Activated CD4-positive, alpha-beta T cell treated with anti-CD3 and anti-CD28 coated beads, Interleukin-2, amount 10 ng/mL, durations not matched to agents 7 days and 5 days (primary cell): Measurements from ENCODE around the gene POLR3H. TPM values are rescaled to one million over a fixed set of nuclear protein-coding genes. Genes with fewer than 3 reads are reported as not detected.
"Not testable (repeated sequence)": the region's sequence is repeated elsewhere in the genome, so short reads cannot be mapped to it uniquely, and the experiment has no call there.

Experiments
- CTCF ChIA-PET: fragments of 350-600 bp; sonication (Branson Sonifier 250); formaldehyde crosslinking; loops from one replicate; lab custom pipeline; 2021; ENCODE audit warnings: antibody characterized with exemption; lab: Charles Lee
- POLR2A ChIA-PET: fragments of 350-600 bp; sonication (Branson Sonifier 250); formaldehyde crosslinking; loops from one replicate; lab custom pipeline; 2021; ENCODE audit warnings: antibody characterized with exemption; lab: Charles Lee
- DNase-seq: peaks from one replicate; pipeline ENCODE4 v3.0.0-alpha.2; 2020
- H3K27ac Mint-ChIP-seq: one replicate; pipeline ENCODE4 v1.8.0; 2021; ENCODE audit warnings: mild to moderate bottlenecking, moderate library complexity, mixed read lengths
- H3K27me3 Mint-ChIP-seq: one replicate; pipeline ENCODE4 v1.8.0; 2021; ENCODE audit warnings: mixed read lengths
- H3K36me3 Mint-ChIP-seq: one replicate; pipeline ENCODE4 v1.8.0; 2021; ENCODE audit warnings: low read depth, mixed read lengths
- H3K4me1 Mint-ChIP-seq: one replicate; pipeline ENCODE4 v1.8.0; 2021; ENCODE audit warnings: mixed read lengths
- H3K4me3 Mint-ChIP-seq: one replicate; pipeline ENCODE4 v1.8.0; 2021; ENCODE audit warnings: mild to moderate bottlenecking, moderate library complexity, mixed read lengths
- H3K9me3 Mint-ChIP-seq: one replicate; pipeline ENCODE4 v1.8.0; 2021; ENCODE audit warnings: mixed read lengths
- total RNA-seq, 2 experiments: library from RNA; stranded (reverse); gene quantifications; one replicate each; pipeline ENCODE4 v1.2.3, GENCODE V29; 2021

The POLR3H gene
- 10 to 100 TPM; 29.1 to 30.1 TPM for total RNA-seq

DNA sequence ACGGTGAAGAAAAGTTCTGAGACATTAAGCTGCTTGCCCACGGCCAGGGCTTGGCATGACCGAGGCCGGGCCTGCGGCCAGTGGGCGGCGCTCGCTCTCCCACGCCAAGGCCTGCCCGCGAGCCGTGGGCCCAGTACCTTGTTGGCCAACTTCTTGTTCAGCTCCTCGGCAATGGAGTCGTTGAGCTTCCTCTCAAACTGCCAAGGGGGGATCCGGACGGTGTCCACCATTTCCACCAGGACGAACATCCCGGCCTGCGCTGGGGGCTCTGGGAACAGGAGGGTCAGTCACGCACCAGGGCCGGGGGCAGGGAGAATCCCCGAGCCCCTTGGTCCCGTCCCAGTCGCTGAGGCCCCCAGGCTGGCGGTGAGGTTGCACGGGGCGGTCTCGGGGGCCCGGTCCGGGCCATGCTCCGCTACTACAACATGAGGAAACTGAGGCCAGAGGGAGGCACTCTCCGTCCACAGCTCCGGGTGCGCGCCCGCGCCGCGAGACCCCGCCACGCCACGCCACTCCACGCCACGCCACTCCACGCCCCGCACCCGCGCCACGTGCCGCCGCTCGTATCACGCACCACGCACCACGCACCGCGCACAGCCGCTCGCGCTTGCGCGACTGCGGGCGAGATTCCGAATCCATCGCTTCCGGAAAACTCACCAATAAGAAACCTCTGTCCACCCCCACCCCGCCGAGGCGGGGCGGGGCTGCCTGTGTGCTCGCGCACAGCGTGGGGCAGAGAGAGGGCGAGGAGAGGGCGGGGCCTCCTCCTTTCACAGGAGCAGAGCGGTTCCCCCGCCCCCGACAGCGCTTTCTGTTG lies at the start of gene POLR3H:
Gene POLR3H, minus strand, starts transcription at position 617 of the 817 bp plus-strand sequence. Its CDS starts 369 bp downstream, at position 248.
- Mint-ChIP-seq H3K4me3 (peak within 1 kb of the TSS; percentile 94), H3K27me3 (no peaks in the 10 kb centered on the region), H3K4me1 (peaks cover 42% of the 10 kb centered on the region), H3K27ac (peak within 1 kb of the TSS; percentile 91), H3K36me3 (no peaks in the 10 kb centered on the region), H3K9me3 (no peaks in the 10 kb centered on the region)
- peak; percentile 98 for DNase-seq
- ChIA-PET CTCF (interaction anchor here (0.8 to 1.5 kb wide), 6 partner anchors 13 to 141 kb away, joined by 3 to 5 read pairs (median 4); partner anchors contain the start of gene ACO2), POLR2A (interaction anchor here (0.7 kb wide), 1 partner anchor 163 kb away, joined by 4 read pairs; the partner anchor contains the start of gene TEF)

- POLR2A ChIA-PET, H3K9me3 Mint-ChIP-seq, H3K36me3 Mint-ChIP-seq, DNase-seq, H3K27me3 Mint-ChIP-seq, H3K4me3 Mint-ChIP-seq, H3K27ac Mint-ChIP-seq: not testable (repeated sequence)
- CTCF ChIA-PET, result interaction anchor here (1.4 kb wide), 1 partner anchor 24 kb away, joined by 3 read pairs; no protein-coding TSS in a partner anchor
- H3K4me1 Mint-ChIP-seq, result peaks cover 19% of the 10 kb centered on the region
Measured at GRCh38 chr22:41593336-41593960, 49.2 kb upstream of the POLR3H start.

- Mint-ChIP-seq H3K4me1 (peaks cover 30% of the 10 kb centered on the region), H3K27ac (peak within 1 kb of the TSS; percentile 92), H3K27me3 (no peaks in the 10 kb centered on the region), H3K4me3 (peak within 1 kb of the TSS; percentile 89), H3K9me3 (no peaks in the 10 kb centered on the region), H3K36me3 (peaks cover 7% of the 10 kb centered on the region)
- CTCF ChIA-PET, result interaction anchor here (0.6 to 2.1 kb wide), 10 partner anchors 9 to 186 kb away, joined by 3 to 10 read pairs (median 4); no protein-coding TSS in a partner anchor
- POLR2A ChIA-PET, result interaction anchor here (0.9 to 1.9 kb wide), 2 partner anchors 15 to 31 kb away, joined by 4 to 8 read pairs; partner anchors contain the start of genes DESI1 and XRCC6
- peak; percentile 100 for DNase-seq
Measured at GRCh38 chr22:41589391-41590241, 45.3 kb upstream of the POLR3H start, which contains the start of gene PMM1. Gene PMM1 (minus strand): TSS chr22:41589840. CDS start chr22:41589805, 35 bp downstream.

DNA sequence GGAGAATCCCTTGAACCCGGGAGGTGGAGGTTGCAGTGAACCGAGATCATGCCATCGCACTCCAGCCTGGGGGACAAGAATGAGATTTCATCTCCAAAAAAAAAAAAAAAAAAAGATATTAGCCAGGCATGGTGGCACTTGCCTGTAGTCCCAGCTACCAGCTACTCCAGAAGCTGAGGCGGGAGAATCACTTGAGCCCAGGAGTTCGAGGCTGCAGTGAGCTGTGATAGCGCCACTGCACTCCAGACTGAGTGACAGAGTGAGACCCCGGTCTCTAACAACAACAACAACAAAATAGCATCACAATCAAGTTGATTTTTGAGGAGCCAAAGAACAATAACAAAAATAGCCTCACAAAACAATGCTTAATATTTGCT lies 43.1 kb upstream of the POLR3H start:
- Mint-ChIP-seq H3K27me3 (no peaks in the 10 kb centered on the region), H3K27ac (no peak overlapping the region), H3K4me1 (peaks cover 31% of the 10 kb centered on the region), H3K36me3 (peaks cover 12% of the 10 kb centered on the region), H3K4me3 (no peak overlapping the region), H3K9me3 (no peaks in the 10 kb centered on the region)
- DNase-seq, result no peak
- POLR2A ChIA-PET, result no interaction called here
- CTCF ChIA-PET, result interaction anchor here (0.7 kb wide), 1 partner anchor 545 kb away, joined by 3 read pairs; no protein-coding TSS in a partner anchor

DNA sequence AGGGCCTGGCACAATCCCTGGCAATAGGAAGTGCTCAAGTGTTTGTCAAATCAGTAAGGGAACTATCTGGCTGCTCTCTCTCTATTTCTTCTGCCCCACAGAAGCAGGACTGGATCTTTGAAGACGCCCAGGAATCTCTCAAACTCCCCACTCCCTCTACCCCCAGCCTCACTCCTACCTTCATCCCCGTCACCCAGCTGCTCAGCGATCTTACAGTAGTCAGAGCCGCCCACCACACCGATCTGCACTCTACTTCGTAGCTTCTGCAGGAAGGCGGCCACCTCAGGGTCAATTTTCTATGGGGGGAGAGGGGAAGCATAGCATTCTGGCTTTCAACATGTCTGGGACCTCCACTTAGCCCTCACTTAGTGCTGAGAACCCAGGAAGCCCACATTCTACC lies 41.6 kb upstream of the POLR3H start:
- Mint-ChIP-seq H3K4me3 (no peak overlapping the region), H3K36me3 (peaks cover 14% of the 10 kb centered on the region), H3K4me1 (peaks cover 35% of the 10 kb centered on the region), H3K27me3 (no peaks in the 10 kb centered on the region), H3K27ac (peak overlapping the region; percentile 5), H3K9me3 (no peaks in the 10 kb centered on the region)
- CTCF ChIA-PET, result interaction anchor here (0.7 kb wide), 1 partner anchor 63 kb away, joined by 3 read pairs; no protein-coding TSS in a partner anchor
- POLR2A ChIA-PET, result no interaction called here
- no peak for DNase-seq

- Mint-ChIP-seq H3K9me3 (no peaks in the 10 kb centered on the region), H3K4me1 (peaks cover 39% of the 10 kb centered on the region), H3K27ac (no peak overlapping the region), H3K27me3 (no peaks in the 10 kb centered on the region), H3K4me3 (no peak overlapping the region), H3K36me3 (peaks cover 20% of the 10 kb centered on the region)
- DNase-seq, result no peak
- POLR2A ChIA-PET, result no interaction called here
- CTCF ChIA-PET, result no interaction called here
Measured at GRCh38 chr22:41584881-41585280, 40.6 kb upstream of the POLR3H start.

- Mint-ChIP-seq H3K36me3 (peaks cover 27% of the 10 kb centered on the region), H3K27me3 (no peaks in the 10 kb centered on the region), H3K4me1 (peaks cover 20% of the 10 kb centered on the region), H3K27ac (no peak overlapping the region), H3K9me3 (no peaks in the 10 kb centered on the region), H3K4me3 (no peak overlapping the region)
- DNase-seq, result no peak
- POLR2A ChIA-PET, result interaction anchor here (0.6 kb wide), 1 partner anchor 15 kb away, joined by 4 read pairs; no protein-coding TSS in a partner anchor
- CTCF ChIA-PET, result interaction anchor here (1.2 to 1.5 kb wide), 2 partner anchors 20 to 39 kb away, joined by 3 to 4 read pairs; partner anchors contain the start of gene POLR3H
Measured at GRCh38 chr22:41582694-41583093, 38.4 kb upstream of the POLR3H start.

GRCh38 chr22:41579997-41580355 lies 35.7 kb upstream of the POLR3H start:
- H3K27ac Mint-ChIP-seq, result peak overlapping the region; percentile 66
- CTCF ChIA-PET, result interaction anchor here (1.6 kb wide), 1 partner anchor 10 kb away, joined by 5 read pairs; no protein-coding TSS in a partner anchor
- H3K27me3 Mint-ChIP-seq, result no peaks in the 10 kb centered on the region
- POLR2A ChIA-PET, result no interaction called here
- no peak overlapping the region for H3K4me3 Mint-ChIP-seq
- H3K4me1 Mint-ChIP-seq, result peaks cover 16% of the 10 kb centered on the region
- H3K36me3 Mint-ChIP-seq, result peaks cover 28% of the 10 kb centered on the region
- no peak for DNase-seq
- no peaks in the 10 kb centered on the region for H3K9me3 Mint-ChIP-seq

- no peak overlapping the region for H3K4me3 Mint-ChIP-seq
- H3K36me3 Mint-ChIP-seq, result peaks cover 24% of the 10 kb centered on the region
- ChIA-PET CTCF (interaction anchor here (1.6 kb wide), 1 partner anchor 9 kb away, joined by 5 read pairs; no protein-coding TSS in a partner anchor), POLR2A (no interaction called here)
- no peaks in the 10 kb centered on the region for H3K27me3 Mint-ChIP-seq
- H3K27ac Mint-ChIP-seq, result no peak overlapping the region
- no peaks in the 10 kb centered on the region for H3K9me3 Mint-ChIP-seq
- peaks cover 16% of the 10 kb centered on the region for H3K4me1 Mint-ChIP-seq
- no peak for DNase-seq
Measured at GRCh38 chr22:41579297-41579996, 35.2 kb upstream of the POLR3H start.

- CTCF ChIA-PET, result interaction anchor here (1.6 kb wide), 1 partner anchor 9 kb away, joined by 5 read pairs; no protein-coding TSS in a partner anchor
- Mint-ChIP-seq H3K27me3 (no peaks in the 10 kb centered on the region), H3K36me3 (peaks cover 24% of the 10 kb centered on the region), H3K4me3 (no peak overlapping the region), H3K9me3 (no peaks in the 10 kb centered on the region), H3K4me1 (peaks cover 16% of the 10 kb centered on the region), H3K27ac (no peak overlapping the region)
- no peak for DNase-seq
- POLR2A ChIA-PET, result interaction anchor here (0.5 kb wide), 1 partner anchor 11 kb away, joined by 3 read pairs; no protein-coding TSS in a partner anchor
Measured at GRCh38 chr22:41578818-41579217, 34.5 kb upstream of the POLR3H start.

DNA sequence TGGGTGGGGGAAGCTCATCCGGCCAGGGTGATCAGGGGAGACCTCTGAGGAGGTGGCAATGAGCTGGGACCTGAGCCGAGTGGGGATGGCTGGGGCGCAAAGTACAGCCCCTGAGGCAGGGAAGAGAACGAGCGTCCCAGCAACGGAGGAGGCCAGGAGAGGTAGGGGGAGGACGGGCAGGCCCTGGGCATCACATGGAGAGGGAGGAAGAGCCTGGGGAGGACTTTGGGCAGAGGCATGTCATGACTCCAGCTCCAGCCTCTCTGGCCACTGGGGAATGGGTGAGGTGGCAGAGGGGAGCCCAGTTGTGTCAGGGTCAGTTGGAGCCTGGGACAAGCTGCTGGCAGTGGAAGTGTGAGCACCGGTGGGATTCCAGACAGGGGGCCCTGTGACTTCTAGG lies 33.8 kb upstream of the POLR3H start:
- no peak for DNase-seq
- POLR2A ChIA-PET, result no interaction called here
- Mint-ChIP-seq H3K27me3 (no peaks in the 10 kb centered on the region), H3K4me3 (no peak overlapping the region), H3K36me3 (peaks cover 24% of the 10 kb centered on the region), H3K9me3 (no peaks in the 10 kb centered on the region), H3K4me1 (peaks cover 16% of the 10 kb centered on the region), H3K27ac (no peak overlapping the region)
- CTCF ChIA-PET, result interaction anchor here (0.8 to 2.3 kb wide), 2 partner anchors 11 to 107 kb away, joined by 3 to 9 read pairs; partner anchors contain the start of gene PMM1
